ENCODE data around the gene SNRPA1.
A peak's percentile ranks its signal among the peaks of the same experiment; 100 is the strongest.

The SNRPA1 gene

DNA sequence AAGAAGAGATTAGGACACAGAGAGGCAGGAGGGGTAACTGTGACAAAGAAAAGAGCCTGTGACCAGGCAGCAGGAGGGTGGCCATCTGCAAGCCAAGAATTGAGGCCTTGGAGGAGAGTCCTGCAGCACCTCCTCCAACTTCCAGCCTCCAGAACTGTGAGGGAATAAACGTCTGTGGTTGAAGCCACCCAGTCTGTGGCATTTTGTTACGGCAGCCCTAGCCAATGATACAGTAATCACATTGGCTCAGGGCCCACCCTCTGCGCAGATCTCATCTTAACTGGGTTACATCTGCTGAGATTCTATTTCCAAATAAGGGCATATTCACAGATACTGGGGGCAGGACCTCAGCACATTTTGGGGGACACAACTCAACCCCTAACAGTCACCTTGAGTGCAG, 29.0 kb downstream of the SNRPA1 start:
- Histone ChIP-seq H3K4me1 (ENCODE audit: control insufficient read depth, insufficient read depth, low read length) (no peaks in the 10 kb centered on the region), H3K9me3 (ENCODE audit: control insufficient read depth, insufficient read depth, low read length) (no peaks in the 10 kb centered on the region), H3K4me3 (ENCODE audit: low read depth, low read length) (no peak overlapping the region), H3K27me3 (ENCODE audit: control insufficient read depth, insufficient read depth, low read length) (no peaks in the 10 kb centered on the region), H3K36me3 (ENCODE audit: control insufficient read depth, insufficient read depth, low read length) (peaks cover 13% of the 10 kb centered on the region), H3K9ac (ENCODE audit: low read depth, low read length) (no peak overlapping the region)

DNA sequence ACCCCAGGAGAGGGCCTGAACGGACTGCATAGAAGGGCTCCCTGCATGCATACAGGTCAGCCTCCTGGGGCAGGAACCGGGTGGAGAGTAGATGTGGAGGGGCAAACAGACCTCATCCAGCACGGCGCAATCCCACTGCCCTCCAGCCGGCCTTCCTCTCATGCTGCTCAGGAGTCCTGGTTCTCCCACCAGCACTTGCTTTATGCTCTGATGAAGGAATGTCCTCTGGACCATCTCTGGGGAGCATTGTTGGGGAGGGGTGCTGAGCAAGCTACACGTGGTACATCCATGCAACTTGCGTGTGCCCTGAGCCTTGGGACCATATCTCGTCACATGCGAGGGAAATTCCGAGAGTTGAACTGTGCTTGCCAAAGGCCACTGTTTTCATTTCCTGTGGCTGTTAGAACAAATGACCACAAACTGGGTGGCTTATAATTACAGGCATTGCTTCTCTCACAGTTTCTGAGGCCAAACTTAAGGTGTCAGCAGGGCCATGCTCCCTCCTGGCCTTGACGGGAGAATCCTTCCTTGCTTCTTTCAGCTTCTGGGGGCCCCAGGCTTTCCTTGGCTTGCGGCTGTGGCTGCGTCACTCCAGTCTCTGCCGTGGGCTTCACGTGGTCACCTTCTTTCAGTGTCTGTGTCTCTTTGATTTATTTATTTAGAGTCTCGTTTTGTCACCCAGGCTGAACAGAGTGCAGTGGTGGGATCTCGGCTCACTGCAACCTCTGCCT, 30.0 kb downstream of the SNRPA1 start:
- Histone ChIP-seq H3K9ac (ENCODE audit: low read depth, low read length) (no peak overlapping the region), H3K4me3 (ENCODE audit: low read depth, low read length) (no peak overlapping the region), H3K27me3 (ENCODE audit: control insufficient read depth, insufficient read depth, low read length) (no peaks in the 10 kb centered on the region), H3K4me1 (ENCODE audit: control insufficient read depth, insufficient read depth, low read length) (no peaks in the 10 kb centered on the region), H3K36me3 (ENCODE audit: control insufficient read depth, insufficient read depth, low read length) (peaks cover 8% of the 10 kb centered on the region), H3K9me3 (ENCODE audit: control insufficient read depth, insufficient read depth, low read length) (no peaks in the 10 kb centered on the region)

DNA sequence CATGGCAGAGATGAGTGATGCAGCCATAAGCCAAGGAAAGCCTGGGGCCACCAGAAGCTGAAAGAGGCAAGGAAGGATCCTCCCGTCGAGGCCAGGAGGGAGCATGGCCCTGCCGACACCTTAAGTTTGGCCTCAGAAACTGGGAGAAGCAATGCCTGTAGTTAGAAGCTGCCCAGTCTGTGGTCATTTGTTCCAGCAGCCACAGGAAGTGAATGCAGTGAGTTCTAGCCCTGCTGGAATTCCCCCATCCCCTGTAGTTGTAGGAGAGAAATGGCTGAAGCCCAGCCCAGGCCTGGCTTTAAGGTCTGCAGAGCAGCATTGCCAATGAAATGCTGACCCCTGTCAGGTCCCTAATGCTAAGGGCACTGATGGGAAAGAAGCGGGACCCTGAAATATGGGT, 31.0 kb downstream of the SNRPA1 start:
- Histone ChIP-seq H3K9ac (ENCODE audit: low read depth, low read length) (no peak overlapping the region), H3K4me1 (ENCODE audit: control insufficient read depth, insufficient read depth, low read length) (no peaks in the 10 kb centered on the region), H3K9me3 (ENCODE audit: control insufficient read depth, insufficient read depth, low read length) (no peaks in the 10 kb centered on the region), H3K27me3 (ENCODE audit: control insufficient read depth, insufficient read depth, low read length) (no peaks in the 10 kb centered on the region), H3K4me3 (ENCODE audit: low read depth, low read length) (no peak overlapping the region), H3K36me3 (ENCODE audit: control insufficient read depth, insufficient read depth, low read length) (peaks cover 4% of the 10 kb centered on the region)

DNA sequence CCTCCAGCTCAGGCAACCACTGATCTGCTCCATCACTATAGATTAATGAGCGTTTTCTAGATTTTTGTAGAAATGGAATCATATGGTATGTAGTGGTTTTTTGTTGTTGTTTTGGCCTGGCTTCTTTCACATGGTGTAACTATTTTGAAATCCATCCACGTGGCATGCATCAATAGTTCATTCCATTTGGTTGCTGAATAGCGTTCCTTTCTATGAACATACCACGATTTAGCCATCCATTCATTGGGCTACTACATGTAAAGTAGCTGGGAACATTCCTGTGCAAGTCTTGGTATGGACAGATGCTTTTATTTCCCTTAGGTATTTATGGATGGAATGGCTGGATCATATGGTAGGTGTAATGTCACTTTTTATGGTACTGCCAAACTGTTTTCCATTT, 32.5 kb downstream of the SNRPA1 start:
- H3K9me3 ChIP-seq (ENCODE audit: control insufficient read depth, insufficient read depth, low read length), result no peaks in the 10 kb centered on the region
- no peak overlapping the region for H3K4me3 ChIP-seq (ENCODE audit: low read depth, low read length)
- H3K27me3 ChIP-seq (ENCODE audit: control insufficient read depth, insufficient read depth, low read length), result no peaks in the 10 kb centered on the region
- peaks cover 3% of the 10 kb centered on the region for H3K36me3 ChIP-seq (ENCODE audit: control insufficient read depth, insufficient read depth, low read length)
- peaks cover 7% of the 10 kb centered on the region for H3K4me1 ChIP-seq (ENCODE audit: control insufficient read depth, insufficient read depth, low read length)
- H3K9ac ChIP-seq (ENCODE audit: low read depth, low read length), result no peak overlapping the region

DNA sequence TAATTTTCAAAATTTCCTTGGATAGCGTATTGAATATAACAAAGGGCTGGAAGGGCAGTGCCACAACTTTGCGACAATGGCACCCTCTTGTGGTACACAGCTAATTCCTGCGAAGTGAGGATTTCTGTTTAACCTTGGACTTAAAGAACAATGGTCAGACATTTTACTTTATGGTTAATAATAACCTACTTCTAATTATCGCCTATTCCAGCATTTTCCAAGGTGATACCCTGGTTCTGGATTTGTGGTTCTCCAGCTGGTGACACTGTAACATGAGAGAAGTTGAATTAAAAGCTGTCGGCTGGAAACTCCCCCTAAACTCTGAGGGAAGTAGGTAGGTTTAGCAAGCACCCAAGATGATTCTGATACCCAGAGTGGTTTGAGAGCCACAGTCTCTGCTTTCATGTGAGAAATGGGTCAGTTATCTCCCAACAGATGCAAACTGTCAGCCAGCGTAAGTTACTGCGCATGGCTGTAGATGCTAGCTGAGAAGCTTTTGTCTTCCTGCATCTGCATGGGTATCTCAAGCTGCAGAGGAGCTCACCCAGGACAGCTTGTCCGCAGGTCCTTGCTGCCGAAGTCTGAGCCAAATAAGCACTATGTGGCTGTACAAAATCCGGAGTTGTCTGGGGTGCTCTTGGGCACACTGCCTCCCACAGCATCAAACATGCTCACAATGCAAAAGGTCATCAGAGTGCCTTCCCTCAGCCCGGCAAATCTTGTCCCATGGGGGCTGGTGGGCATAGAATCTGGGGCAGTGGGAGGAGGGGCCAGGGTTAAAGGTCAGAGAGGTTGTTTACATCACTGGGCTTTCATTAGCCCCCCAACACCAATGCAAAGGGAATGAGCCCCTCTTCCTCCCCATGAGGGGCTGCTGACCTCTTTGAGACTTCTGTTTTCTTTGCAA, 36.6 kb downstream of the SNRPA1 start:
- no peaks in the 10 kb centered on the region for H3K36me3 ChIP-seq (ENCODE audit: control insufficient read depth, insufficient read depth, low read length)
- H3K27me3 ChIP-seq (ENCODE audit: control insufficient read depth, insufficient read depth, low read length), result no peaks in the 10 kb centered on the region
- no peak overlapping the region for H3K9ac ChIP-seq (ENCODE audit: low read depth, low read length)
- H3K4me3 ChIP-seq (ENCODE audit: low read depth, low read length), result no peak overlapping the region
- no peaks in the 10 kb centered on the region for H3K9me3 ChIP-seq (ENCODE audit: control insufficient read depth, insufficient read depth, low read length)
- peaks cover 7% of the 10 kb centered on the region for H3K4me1 ChIP-seq (ENCODE audit: control insufficient read depth, insufficient read depth, low read length)

DNA sequence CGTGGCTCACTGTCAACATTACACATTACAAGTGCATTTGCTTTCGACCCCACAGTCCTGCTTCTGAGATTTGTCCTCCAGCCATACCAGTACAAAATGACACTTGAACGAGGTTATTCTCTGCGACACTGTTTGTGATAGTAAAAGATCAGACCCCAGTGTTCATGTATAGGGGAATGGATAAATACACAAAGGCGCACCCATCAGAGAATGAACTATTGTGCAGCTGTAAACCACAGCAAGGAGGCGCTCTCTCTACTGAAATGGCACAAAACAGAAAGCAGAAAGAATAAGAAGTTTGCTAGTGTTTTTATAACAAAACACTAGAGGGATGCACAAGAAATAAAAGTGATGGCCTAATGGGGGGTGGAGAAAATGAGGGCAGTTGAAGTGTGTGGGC, 38.3 kb downstream of the SNRPA1 start:
- H3K4me3 ChIP-seq (ENCODE audit: low read depth, low read length), result no peak overlapping the region
- H3K9me3 ChIP-seq (ENCODE audit: control insufficient read depth, insufficient read depth, low read length), result no peaks in the 10 kb centered on the region
- no peak overlapping the region for H3K9ac ChIP-seq (ENCODE audit: low read depth, low read length)
- H3K27me3 ChIP-seq (ENCODE audit: control insufficient read depth, insufficient read depth, low read length), result no peaks in the 10 kb centered on the region
- H3K4me1 ChIP-seq (ENCODE audit: control insufficient read depth, insufficient read depth, low read length), result peaks cover 7% of the 10 kb centered on the region
- no peaks in the 10 kb centered on the region for H3K36me3 ChIP-seq (ENCODE audit: control insufficient read depth, insufficient read depth, low read length)

DNA sequence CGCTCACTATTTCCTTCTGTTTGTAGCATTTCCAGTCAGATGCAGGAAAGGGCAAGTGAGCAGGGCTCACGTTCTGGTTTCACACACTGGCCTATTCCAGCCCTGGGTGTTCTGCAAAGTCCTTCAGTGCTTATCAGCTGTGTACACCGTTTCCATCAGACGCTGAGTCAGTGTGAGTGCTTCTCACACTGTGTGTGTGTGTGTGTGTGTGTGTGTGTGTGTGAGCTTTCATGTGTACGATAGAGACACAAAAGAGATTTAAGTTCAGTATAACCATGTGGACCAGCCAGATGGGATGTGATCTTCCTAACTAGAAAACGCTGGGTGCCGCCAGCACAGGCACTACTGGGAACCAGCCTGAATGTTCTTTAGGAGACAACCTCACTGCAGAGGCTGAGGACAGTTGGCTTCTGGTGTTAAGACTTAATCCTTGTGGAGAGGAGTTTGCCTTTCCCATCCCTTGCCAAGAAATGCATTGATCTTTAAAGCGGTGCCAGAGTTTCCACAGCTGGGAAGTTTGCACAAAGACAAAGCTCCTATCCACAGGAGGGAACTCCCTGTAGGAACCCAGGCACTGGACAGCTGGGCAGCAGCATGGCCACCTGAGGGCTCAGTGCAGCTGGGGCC, 39.3 kb downstream of the SNRPA1 start:
- no peaks in the 10 kb centered on the region for H3K36me3 ChIP-seq (ENCODE audit: control insufficient read depth, insufficient read depth, low read length)
- no peaks in the 10 kb centered on the region for H3K27me3 ChIP-seq (ENCODE audit: control insufficient read depth, insufficient read depth, low read length)
- H3K9ac ChIP-seq (ENCODE audit: low read depth, low read length), result no peak overlapping the region
- H3K9me3 ChIP-seq (ENCODE audit: control insufficient read depth, insufficient read depth, low read length), result no peaks in the 10 kb centered on the region
- no peak overlapping the region for H3K4me3 ChIP-seq (ENCODE audit: low read depth, low read length)
- peaks cover 7% of the 10 kb centered on the region for H3K4me1 ChIP-seq (ENCODE audit: control insufficient read depth, insufficient read depth, low read length)

DNA sequence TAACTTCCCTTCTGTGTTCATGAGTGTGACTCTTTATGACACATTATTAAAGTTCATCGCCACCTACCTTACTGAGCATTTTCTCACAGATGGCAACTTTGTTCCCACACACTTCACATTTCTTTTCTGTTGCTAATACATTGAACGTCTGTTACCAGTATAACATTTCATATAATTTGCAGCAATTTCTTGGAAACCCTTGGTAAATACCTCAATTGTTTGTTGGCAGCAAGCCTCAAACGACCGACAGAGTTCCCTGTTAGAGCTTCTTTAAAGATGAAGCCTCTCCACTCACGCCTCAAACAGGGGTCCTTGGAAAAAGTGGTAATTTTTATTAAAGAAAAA, 40.0 kb downstream of the SNRPA1 start:
- Histone ChIP-seq H3K36me3 (ENCODE audit: control insufficient read depth, insufficient read depth, low read length) (no peaks in the 10 kb centered on the region), H3K4me3 (ENCODE audit: low read depth, low read length) (no peak overlapping the region), H3K4me1 (ENCODE audit: control insufficient read depth, insufficient read depth, low read length) (peaks cover 7% of the 10 kb centered on the region), H3K9me3 (ENCODE audit: control insufficient read depth, insufficient read depth, low read length) (no peaks in the 10 kb centered on the region), H3K27me3 (ENCODE audit: control insufficient read depth, insufficient read depth, low read length) (no peaks in the 10 kb centered on the region), H3K9ac (ENCODE audit: low read depth, low read length) (no peak overlapping the region)

DNA sequence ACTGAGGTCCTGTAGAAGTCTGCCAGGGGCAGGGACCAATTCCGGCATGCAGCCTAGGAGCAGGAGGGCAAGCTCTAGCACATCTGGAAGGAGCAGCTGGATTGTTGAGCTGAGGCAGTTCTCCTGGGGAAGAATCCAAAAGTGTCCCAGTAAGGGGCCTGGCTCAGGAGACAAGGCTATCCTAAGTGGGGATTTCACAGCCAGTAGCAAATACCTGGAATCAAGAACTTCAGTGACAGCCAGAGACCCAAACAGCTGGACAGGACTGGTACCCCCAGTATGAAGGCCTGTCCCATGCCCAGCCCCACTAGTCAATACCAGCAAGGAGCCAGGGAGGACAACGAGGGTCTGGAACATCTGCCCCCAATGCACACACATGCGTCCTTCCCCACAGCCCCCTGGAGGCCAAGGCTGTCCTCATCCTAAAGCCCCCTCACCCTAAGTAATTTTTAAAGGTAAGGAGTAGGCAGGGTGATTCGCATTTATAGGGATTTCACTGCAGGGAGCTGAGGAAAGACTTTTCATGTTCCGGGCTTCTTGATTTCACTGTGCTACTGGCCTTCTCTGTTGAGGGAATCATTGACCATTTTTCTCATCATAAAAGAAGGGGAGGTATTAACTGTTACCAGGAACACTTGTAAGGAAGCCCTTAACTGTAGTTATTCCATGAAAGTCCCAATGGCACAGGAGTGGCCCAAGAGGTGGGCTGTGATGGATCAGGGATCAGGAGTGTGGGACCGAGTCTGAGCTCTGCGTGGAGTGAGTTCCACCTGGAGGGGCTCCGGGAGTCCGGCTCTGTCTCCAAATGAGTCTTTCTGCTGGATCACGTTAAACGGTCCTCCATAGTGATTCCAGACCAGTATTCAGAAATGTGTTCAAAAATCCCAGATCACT, 40.6 kb downstream of the SNRPA1 start:
- Histone ChIP-seq H3K9me3 (ENCODE audit: control insufficient read depth, insufficient read depth, low read length) (no peaks in the 10 kb centered on the region), H3K27me3 (ENCODE audit: control insufficient read depth, insufficient read depth, low read length) (no peaks in the 10 kb centered on the region), H3K9ac (ENCODE audit: low read depth, low read length) (no peak overlapping the region), H3K36me3 (ENCODE audit: control insufficient read depth, insufficient read depth, low read length) (no peaks in the 10 kb centered on the region), H3K4me1 (ENCODE audit: control insufficient read depth, insufficient read depth, low read length) (peaks cover 7% of the 10 kb centered on the region), H3K4me3 (ENCODE audit: low read depth, low read length) (no peak overlapping the region)

DNA sequence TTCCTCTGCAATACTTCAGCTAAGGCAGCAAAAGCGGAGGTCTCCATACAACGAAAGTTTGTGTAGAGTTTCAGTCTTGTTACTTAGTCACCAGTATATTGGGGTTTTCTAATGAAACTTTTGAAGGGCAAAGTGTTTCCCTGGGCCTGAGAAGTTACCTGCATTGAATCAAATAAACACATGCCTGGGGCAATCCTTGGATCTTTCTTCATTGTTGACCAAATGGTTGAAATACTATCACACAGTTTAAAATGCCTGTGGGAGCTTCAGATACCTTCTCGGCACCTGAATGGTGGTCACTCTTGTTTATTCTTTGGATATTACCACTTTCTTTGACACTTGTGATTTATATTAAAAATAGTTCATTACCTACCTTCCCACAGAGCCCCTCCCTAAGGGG, 42.2 kb downstream of the SNRPA1 start:
- Histone ChIP-seq H3K9me3 (ENCODE audit: control insufficient read depth, insufficient read depth, low read length) (no peaks in the 10 kb centered on the region), H3K36me3 (ENCODE audit: control insufficient read depth, insufficient read depth, low read length) (peaks cover 2% of the 10 kb centered on the region), H3K4me3 (ENCODE audit: low read depth, low read length) (peak overlapping the region; percentile 63), H3K27me3 (ENCODE audit: control insufficient read depth, insufficient read depth, low read length) (no peaks in the 10 kb centered on the region), H3K4me1 (ENCODE audit: control insufficient read depth, insufficient read depth, low read length) (peaks cover 3% of the 10 kb centered on the region), H3K9ac (ENCODE audit: low read depth, low read length) (no peak overlapping the region)
